Erythroblast (primary cell): ENCODE results near the gene GADD45GIP1.

ENCODE experiments used
- GATA1 ChIP-seq: IDR thresholded peaks from 2 replicates; pipeline ENCODE4 v1.6.1; 2011; ENCODE audit warnings: low read depth, mild to moderate bottlenecking, control low read depth, low read length, moderate library complexity
- POLR2A ChIP-seq: IDR thresholded peaks from 2 replicates; pipeline ENCODE4 v1.6.1; 2011; ENCODE audit warnings: mild to moderate bottlenecking, low read length

GRCh38 chr19:12937093-12937926, 19.7 kb downstream of the GADD45GIP1 start:
- TF ChIP-seq POLR2A (no peak), GATA1 (no peak)
